NT2/D1 (cell line): ENCODE data around the gene BLOC1S3.

Experiments
- DNase-seq: peaks from one replicate; pipeline ENCODE4 v3.0.0-alpha.2; 2011; ENCODE audit warnings: low read depth, low spot score
- H3K27me3 ChIP-seq: 2 replicates; pipeline ENCODE4 v1.6.0; 2011; ENCODE audit warnings: mild to moderate bottlenecking; ENCODE audit not compliant: insufficient read length, insufficient read depth
- H3K36me3 ChIP-seq: 2 replicates; pipeline ENCODE4 v1.6.1; 2011; ENCODE audit warnings: mild to moderate bottlenecking, low read length, mixed read lengths; ENCODE audit not compliant: insufficient read depth, insufficient read length
- H3K4me1 ChIP-seq: 2 replicates; pipeline ENCODE4 v1.5.1; 2011; ENCODE audit not compliant: insufficient read depth, insufficient read length
- H3K4me3 ChIP-seq: 2 replicates; pipeline ENCODE4 v1.5.1; 2011; ENCODE audit warnings: low read depth; ENCODE audit not compliant: insufficient read length
- H3K9ac ChIP-seq: 2 replicates; pipeline ENCODE4 v1.6.0; 2011; ENCODE audit warnings: low read depth; ENCODE audit not compliant: insufficient read length
- H3K9me3 ChIP-seq: 2 replicates; pipeline ENCODE4 v1.5.1; 2011; ENCODE audit warnings: mild to moderate bottlenecking, low read length; ENCODE audit not compliant: insufficient read depth
- SUZ12 ChIP-seq: IDR thresholded peaks from 2 replicates; pipeline ENCODE4 v1.6.1; 2011; ENCODE audit not compliant: insufficient read length, insufficient read depth; ENCODE audit errors: extremely low read depth
- YY1 ChIP-seq: IDR thresholded peaks from 2 replicates; pipeline ENCODE4 v1.6.1; 2011; ENCODE audit not compliant: insufficient read length, insufficient read depth
- ZNF274 ChIP-seq: IDR thresholded peaks from 2 replicates; pipeline ENCODE4 v1.6.1; 2011; ENCODE audit warnings: mild to moderate bottlenecking, low read depth, low read length

The BLOC1S3 gene

DNA sequence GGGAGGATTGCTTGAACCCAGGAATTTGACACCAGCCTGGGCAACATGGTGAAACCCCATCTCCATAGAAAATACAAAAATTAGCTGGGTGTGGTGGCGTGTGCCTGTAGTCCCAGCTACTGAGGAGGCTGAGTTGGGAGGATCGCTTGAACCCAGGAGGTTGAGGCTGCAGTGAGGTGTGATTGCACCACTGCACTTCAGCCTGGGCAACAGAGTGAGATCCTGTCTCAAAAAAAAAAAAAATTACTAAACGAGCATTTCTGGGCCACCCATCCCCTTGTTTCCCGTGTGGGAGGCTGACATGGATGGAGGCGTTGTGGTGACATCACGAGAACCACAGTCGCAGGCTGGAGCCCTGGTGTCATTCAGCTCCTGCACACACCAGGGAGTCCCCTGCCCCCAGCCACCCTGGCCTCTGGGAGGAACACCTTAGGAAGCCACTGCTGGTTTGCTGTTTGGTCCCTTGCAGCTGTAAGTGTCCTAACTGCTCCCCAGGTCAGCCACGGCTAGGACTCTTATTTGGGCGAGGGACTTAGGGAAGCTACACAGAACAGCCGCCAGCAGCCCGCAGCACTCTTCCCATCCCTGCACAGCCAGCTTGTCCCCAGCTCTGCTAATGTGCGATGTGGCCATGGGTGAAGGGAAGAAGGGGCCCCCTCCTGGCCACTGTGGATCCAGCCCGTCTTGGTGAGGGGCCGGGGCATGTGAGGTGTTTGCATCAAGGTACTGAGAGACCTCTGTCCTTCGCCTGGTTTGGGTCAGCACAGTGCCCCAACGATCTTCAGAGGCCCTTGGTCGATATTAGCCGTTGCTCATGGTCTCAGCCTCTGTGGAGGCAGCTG lies 30.5 kb upstream of the BLOC1S3 start:
- Histone ChIP-seq H3K9me3 (no peaks in the 10 kb centered on the region), H3K36me3 (peaks cover 51% of the 10 kb centered on the region), H3K4me3 (no peak overlapping the region), H3K9ac (no peak overlapping the region), H3K4me1 (peaks cover 26% of the 10 kb centered on the region), H3K27me3 (peaks cover 12% of the 10 kb centered on the region)
- TF ChIP-seq YY1 = no peak
- TF ChIP-seq ZNF274 = no peak
- no peak for TF ChIP-seq SUZ12
- DNase-seq = no peak

DNA sequence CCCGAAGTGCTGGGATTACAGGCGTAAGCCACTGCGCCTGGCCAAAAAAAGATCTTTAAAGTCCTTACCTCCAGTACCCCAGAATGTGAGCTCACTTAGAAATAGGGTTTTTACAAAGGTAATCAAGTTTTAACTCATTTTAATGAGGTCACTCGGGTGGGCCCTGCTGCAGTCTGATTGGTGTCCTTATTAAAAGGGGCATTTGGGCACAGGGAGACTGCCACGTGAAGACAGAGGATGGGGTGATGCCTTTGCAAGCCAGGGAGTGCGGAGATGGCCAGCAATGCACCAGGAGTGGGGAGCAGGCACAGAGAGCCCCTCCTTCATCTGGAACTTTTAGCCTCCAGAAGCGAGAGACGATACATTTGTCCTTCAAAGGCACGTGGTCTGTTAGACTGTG lies 29.5 kb upstream of the BLOC1S3 start:
- TF ChIP-seq YY1 = no peak
- TF ChIP-seq SUZ12 = no peak
- TF ChIP-seq ZNF274 = no peak
- Histone ChIP-seq H3K4me3 (no peak overlapping the region), H3K27me3 (peaks cover 22% of the 10 kb centered on the region), H3K9ac (no peak overlapping the region), H3K9me3 (no peaks in the 10 kb centered on the region), H3K36me3 (peaks cover 48% of the 10 kb centered on the region), H3K4me1 (peaks cover 31% of the 10 kb centered on the region)
- no peak for DNase-seq

DNA sequence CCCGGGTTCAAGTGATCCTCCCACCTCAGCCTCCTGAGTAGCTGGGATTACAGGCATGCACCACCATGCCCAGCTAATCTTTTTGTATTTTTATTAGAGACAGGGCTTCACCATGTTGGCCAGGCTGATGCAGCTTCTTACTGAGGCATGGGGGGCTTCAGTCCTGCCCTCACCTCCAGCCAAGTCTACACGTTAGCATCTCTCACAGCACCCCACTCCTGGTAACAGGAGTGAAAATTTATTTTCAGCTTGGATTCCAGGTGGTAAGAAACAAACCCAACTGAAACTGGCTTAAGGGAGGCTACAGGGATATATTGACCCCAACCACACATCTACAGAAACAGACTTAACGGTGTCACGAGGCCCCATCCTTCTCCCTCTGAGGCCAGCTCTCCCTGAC lies 28.4 kb upstream of the BLOC1S3 start:
- no peak for DNase-seq
- Histone ChIP-seq H3K27me3 (peaks cover 22% of the 10 kb centered on the region), H3K4me1 (peaks cover 35% of the 10 kb centered on the region), H3K9me3 (no peaks in the 10 kb centered on the region), H3K36me3 (peaks cover 38% of the 10 kb centered on the region), H3K4me3 (no peak overlapping the region), H3K9ac (no peak overlapping the region)
- TF ChIP-seq YY1 (no peak), SUZ12 (no peak), ZNF274 (no peak)

DNA sequence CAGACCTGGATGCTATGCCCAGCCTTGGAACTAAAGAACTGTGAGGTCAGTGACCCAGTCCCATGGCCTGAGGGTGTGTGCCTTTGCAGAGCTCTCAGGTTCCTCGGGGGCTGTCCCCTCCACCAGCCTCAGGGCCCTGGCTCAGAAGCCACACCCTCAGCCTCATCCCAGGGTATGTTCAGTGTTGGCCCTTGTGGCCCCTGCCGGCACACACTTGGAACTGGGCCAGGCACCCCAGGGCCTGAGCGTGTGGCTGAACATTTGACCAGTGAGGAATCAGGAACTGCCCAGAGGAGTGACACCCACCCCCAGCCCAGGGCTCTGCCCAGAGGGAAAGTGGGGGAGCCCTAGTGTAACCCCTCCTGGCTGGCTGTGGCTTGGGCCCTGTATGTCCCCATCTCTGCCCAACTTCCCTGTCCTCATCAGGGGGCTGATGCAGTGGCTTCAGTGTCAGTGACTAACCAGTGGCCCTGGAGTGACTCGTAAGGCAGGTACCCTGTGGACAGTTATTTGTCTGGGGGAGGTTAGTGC lies 27.8 kb upstream of the BLOC1S3 start:
- DNase-seq = no peak

DNA sequence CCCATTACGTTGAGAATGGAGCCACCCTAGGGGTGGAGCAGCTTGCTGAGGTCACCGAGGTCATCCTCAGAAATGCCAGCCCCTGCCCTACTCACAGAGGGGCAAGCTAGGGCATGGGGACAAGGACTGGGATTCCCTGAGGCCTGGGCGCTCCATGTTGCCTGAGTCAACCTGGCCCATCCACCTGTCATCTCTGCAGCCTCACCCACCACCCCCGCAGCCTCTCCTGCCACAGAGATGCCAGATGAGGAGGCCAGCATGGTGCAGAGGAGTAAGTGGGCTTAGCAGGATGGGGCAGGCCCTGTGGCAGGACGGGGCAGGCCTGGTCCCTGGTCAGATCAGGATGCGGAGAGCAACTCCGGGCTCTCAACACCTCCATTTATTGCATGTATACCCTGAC lies 27.3 kb upstream of the BLOC1S3 start:
- H3K36me3 ChIP-seq = peaks cover 28% of the 10 kb centered on the region
- peaks cover 22% of the 10 kb centered on the region for H3K27me3 ChIP-seq
- no peak overlapping the region for H3K9ac ChIP-seq
- DNase-seq = no peak
- H3K4me3 ChIP-seq = no peak overlapping the region
- H3K4me1 ChIP-seq = peaks cover 36% of the 10 kb centered on the region
- TF ChIP-seq SUZ12 = no peak
- TF ChIP-seq ZNF274 = no peak
- no peak for TF ChIP-seq YY1
- no peaks in the 10 kb centered on the region for H3K9me3 ChIP-seq

More for the DNA sequence above, 27.8 kb upstream of the BLOC1S3 start:
- H3K9me3 ChIP-seq = no peaks in the 10 kb centered on the region
- peaks cover 35% of the 10 kb centered on the region for H3K4me1 ChIP-seq
- H3K9ac ChIP-seq = no peak overlapping the region
- TF ChIP-seq SUZ12 (no peak), YY1 (no peak), ZNF274 (no peak)
- peaks cover 22% of the 10 kb centered on the region for H3K27me3 ChIP-seq
- H3K4me3 ChIP-seq = no peak overlapping the region
- H3K36me3 ChIP-seq = peaks cover 34% of the 10 kb centered on the region

DNA sequence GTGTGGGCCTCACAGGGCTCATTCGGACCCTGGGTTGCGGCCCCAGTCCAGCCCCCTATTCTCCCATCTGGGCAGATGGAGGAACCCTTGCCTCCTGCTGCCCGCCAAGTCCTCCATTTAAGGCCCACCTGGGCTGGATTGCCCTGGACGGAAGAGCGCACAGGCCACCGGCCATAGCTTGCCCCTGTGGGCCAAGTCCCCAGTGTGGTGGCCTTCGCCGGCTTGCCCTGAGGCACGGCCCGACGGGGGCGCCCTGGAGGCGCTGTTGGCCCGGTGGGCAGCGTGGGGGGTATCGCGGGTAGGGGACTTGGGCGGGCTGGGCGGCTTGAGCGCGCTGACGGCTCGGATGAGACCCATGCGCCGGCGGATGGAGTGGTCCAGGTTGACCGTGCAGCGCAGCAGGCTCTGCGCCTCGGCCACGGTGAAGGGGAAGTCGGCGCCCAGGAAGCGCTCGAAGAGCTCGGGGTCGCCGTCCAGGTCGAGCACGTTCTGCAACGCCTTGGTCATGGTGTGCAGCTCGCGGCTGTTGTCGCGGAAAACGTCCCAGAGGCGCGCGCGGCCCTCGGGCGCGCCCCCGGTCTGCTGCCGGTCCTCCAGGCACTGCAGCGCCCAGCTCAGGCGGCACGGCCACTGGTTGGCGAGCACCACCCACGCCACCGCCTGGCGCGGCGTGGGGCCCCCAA lies 26.6 kb upstream of the BLOC1S3 start:
- H3K27me3 ChIP-seq = peaks cover 22% of the 10 kb centered on the region
- no peak overlapping the region for H3K9ac ChIP-seq
- peaks cover 40% of the 10 kb centered on the region for H3K4me1 ChIP-seq
- H3K36me3 ChIP-seq = peaks cover 28% of the 10 kb centered on the region
- no peak for DNase-seq
- TF ChIP-seq SUZ12 (no peak), ZNF274 (no peak), YY1 (no peak)
- H3K9me3 ChIP-seq = no peaks in the 10 kb centered on the region
- no peak overlapping the region for H3K4me3 ChIP-seq

DNA sequence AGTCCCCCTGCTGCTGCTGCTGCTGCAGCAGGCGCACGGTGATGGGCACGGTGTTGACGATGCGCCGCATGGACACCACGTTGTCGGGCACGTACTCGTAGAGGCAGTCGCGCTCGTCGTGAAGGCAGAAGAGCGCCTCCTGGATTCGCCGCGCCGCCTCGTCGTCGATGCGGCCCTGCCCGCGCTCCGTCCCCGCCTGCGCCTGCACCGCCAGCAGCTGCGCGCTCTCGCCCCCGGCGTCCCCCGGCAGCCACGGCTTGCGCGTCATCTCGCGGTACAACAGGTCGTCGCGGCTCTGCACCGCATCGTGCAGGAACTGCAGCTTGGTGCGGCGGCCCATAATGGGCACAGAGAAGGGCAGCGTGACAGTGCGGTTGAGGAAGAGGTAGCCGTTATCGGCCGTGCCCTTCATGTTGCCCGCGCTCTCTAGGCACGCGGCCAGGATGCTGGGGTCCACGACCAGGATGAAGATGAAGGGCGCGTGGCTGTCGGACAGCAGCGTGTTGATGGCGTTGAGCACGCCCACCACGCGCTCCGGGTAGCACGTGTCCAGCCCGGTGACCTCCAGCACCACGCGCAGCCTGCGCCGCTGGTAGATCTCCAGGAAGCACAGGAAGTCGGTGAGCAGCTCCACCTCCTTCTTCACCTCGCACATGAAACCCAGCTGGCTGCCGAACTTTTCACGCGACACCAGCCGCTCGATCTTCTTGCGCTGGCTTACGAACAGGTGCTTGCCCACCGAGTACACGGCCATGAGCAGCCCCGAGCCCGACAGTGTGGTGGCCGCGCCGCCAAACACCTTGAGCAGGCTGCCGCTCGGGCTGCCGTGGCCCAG lies 25.9 kb upstream of the BLOC1S3 start:
- Histone ChIP-seq H3K27me3 (peaks cover 22% of the 10 kb centered on the region), H3K9ac (no peak overlapping the region), H3K36me3 (peaks cover 28% of the 10 kb centered on the region), H3K4me1 (peaks cover 38% of the 10 kb centered on the region), H3K9me3 (no peaks in the 10 kb centered on the region), H3K4me3 (no peak overlapping the region)
- DNase-seq = no peak
- TF ChIP-seq ZNF274 (no peak), YY1 (no peak), SUZ12 (no peak)
